HG02870 (cell line): Measurements from ENCODE around the gene METTL15.
A peak's percentile ranks its signal among the peaks of the same experiment; 100 is the strongest.
"Not testable (repeated sequence)": the region's sequence is repeated elsewhere in the genome, so short reads cannot be mapped to it uniquely, and the experiment has no call there.

Experiments used
- ATAC-seq: cut with Tn5 transposase; IDR thresholded peaks from one replicate; pipeline ENCODE4 v1.9.1; 2021; ENCODE audit warnings: mild to moderate bottlenecking, moderate library complexity; ENCODE audit not compliant: unreplicated experiment

METTL15 gene

GRCh38 chr11:28107750-28108618, at the start of gene METTL15, which contains the start of gene KIF18A:
Gene METTL15, plus strand, starts transcription at chr11:28108388. Its CDS starts 4,947 bp downstream, at chr11:28113335.
Gene KIF18A, minus strand, starts transcription at chr11:28108156. Its CDS starts 10,209 bp downstream, at chr11:28097947.
- peak; percentile 89 for ATAC-seq

GRCh38 chr11:28071305-28071704, 36.9 kb upstream of the METTL15 start:
- ATAC-seq = no peak

GRCh38 chr11:28072321-28072720, 35.9 kb upstream of the METTL15 start:
- ATAC-seq = no peak

- no peak for ATAC-seq
Observed at GRCh38 chr11:28077521-28077920, 30.7 kb upstream of the METTL15 start.

- ATAC-seq = no peak
Observed at GRCh38 chr11:28083118-28083517, 25.1 kb upstream of the METTL15 start.

GRCh38 chr11:28086569-28086968, 21.6 kb upstream of the METTL15 start:
- no peak for ATAC-seq

- ATAC-seq = not testable (repeated sequence)
Observed at GRCh38 chr11:28087192-28087591, 21.0 kb upstream of the METTL15 start.

GRCh38 chr11:28087693-28088092, 20.5 kb upstream of the METTL15 start:
- not testable (repeated sequence) for ATAC-seq

GRCh38 chr11:28089378-28089777, 18.8 kb upstream of the METTL15 start:
- ATAC-seq = no peak

- ATAC-seq = no peak
Observed at GRCh38 chr11:28090052-28090749, 18.0 kb upstream of the METTL15 start.

GRCh38 chr11:28092786-28093185, 15.4 kb upstream of the METTL15 start:
- no peak for ATAC-seq

GRCh38 chr11:28098257-28098656, 9.9 kb upstream of the METTL15 start:
- ATAC-seq = no peak

- no peak for ATAC-seq
Observed at GRCh38 chr11:28099715-28100114, 8.5 kb upstream of the METTL15 start.

- ATAC-seq = no peak
Observed at GRCh38 chr11:28100665-28101064, 7.5 kb upstream of the METTL15 start.

GRCh38 chr11:28102300-28102699, 5.9 kb upstream of the METTL15 start:
- ATAC-seq = not testable (repeated sequence)

GRCh38 chr11:28104425-28104824, 3.8 kb upstream of the METTL15 start:
- no peak for ATAC-seq

- no peak for ATAC-seq
Observed at GRCh38 chr11:28104984-28105383, 3.2 kb upstream of the METTL15 start.

GRCh38 chr11:28105869-28106268, 2.3 kb upstream of the METTL15 start:
- no peak for ATAC-seq

GRCh38 chr11:28106353-28107043, 1.7 kb upstream of the METTL15 start:
- no peak for ATAC-seq

- no peak for ATAC-seq
Observed at GRCh38 chr11:28107191-28107749, 918 bp upstream of the METTL15 start.

- no peak for ATAC-seq
Observed at GRCh38 chr11:28108958-28109357, 770 bp downstream of the METTL15 start.
